ENCODE data around the gene RNASE8. TPM values are rescaled to one million over a fixed set of nuclear protein-coding genes. Genes with fewer than 3 reads are reported as not detected.

The RNASE8 gene
- total and polyA plus RNA-seq, 2 of the 8 experiments (the other 6 are each of a cell fraction or from before 2014, with no cell fraction given): not detected

DNA sequence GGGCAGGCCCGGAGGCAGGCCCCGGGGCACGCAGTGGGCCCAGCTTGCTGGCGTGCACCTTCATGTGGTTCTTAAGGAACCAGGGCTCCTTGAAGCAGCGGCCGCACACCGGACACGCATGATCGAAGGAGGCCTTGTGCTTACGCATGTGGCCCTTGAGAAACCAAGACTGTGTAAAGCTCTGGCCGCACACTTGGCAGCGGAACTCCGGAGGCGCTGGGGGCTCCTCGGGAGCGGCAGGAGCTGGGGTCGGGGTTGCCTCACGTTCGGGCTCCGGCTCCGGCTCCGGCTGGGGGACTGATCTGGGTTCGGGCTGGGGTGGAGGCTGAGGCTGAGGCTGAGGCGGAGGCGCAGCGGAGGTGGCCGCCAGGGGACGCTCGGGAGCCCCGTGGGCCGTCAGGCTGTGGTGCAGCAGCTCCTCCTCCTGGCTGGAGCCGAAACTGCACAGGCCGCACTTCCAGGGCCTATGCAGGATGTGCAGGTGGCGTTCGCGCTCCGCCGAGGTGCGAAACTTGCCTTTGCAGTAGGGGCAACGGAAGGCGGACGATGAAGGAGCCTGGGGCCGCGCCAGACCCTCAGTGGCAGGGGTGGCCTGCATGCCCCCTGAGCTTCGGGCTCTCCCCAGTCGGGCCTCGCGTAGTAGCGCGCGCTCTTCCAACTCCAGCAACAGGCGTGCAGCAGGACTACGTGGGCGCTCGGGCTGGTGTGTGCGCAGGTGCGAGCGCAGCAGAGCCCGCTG, 34.8 kb downstream of the RNASE8 start (continued):
- peak; percentile 73; the same call in 1 of the 2 replicates for TF ChIP-seq JUND (IDR thresholded peaks at IDR 0.05; ENCODE audit: low read length)
- 0 out of 2 replicates have a peak, but pooled peaks have one; percentile 21 for TF ChIP-seq RBBP5 (IDR thresholded peaks at IDR 0.05; ENCODE audit: borderline replicate concordance, low read depth, low read length)
- peak; percentile 77 for TF ChIP-seq CREB1 (IDR thresholded peaks at IDR 0.05)
- TF ChIP-seq TEAD4 (IDR thresholded peaks at IDR 0.05; ENCODE audit: low read depth, low read length): no peak
- 0 out of 2 replicates have a peak, but pooled peaks have one; percentile 26 for TF ChIP-seq RXRA (IDR thresholded peaks at IDR 0.05; ENCODE audit: insufficient read depth, low read depth, low read length)
- peak; percentile 35; the same call in 1 of the 2 replicates for TF ChIP-seq BRCA1 (IDR thresholded peaks at IDR 0.05; ENCODE audit: low read depth, low read length)
- TF ChIP-seq CBX8 (IDR thresholded peaks at IDR 0.05; ENCODE audit: borderline replicate concordance, low read depth, low read length): no peak
- peak; percentile 68 for TF ChIP-seq CHD2 (IDR thresholded peaks at IDR 0.05; ENCODE audit: low read length)
- no peak for TF ChIP-seq KDM5A (IDR thresholded peaks at IDR 0.05; ENCODE audit: low read length)
- no peak for TF ChIP-seq KDM1A (IDR thresholded peaks at IDR 0.05; ENCODE audit: borderline replicate concordance, low read length)
- no peak for TF ChIP-seq SIRT6 (IDR thresholded peaks at IDR 0.05; ENCODE audit: low read length)
- TF ChIP-seq, protein P1, sequence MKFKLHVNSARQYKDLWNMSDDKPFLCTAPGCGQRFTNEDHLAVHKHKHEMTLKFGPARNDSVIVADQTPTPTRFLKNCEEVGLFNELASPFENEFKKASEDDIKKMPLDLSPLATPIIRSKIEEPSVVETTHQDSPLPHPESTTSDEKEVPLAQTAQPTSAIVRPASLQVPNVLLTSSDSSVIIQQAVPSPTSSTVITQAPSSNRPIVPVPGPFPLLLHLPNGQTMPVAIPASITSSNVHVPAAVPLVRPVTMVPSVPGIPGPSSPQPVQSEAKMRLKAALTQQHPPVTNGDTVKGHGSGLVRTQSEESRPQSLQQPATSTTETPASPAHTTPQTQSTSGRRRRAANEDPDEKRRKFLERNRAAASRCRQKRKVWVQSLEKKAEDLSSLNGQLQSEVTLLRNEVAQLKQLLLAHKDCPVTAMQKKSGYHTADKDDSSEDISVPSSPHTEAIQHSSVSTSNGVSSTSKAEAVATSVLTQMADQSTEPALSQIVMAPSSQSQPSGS (IDR thresholded peaks at IDR 0.05; ENCODE audit: low read length): no peak
- TF ChIP-seq RFX5 (IDR thresholded peaks at IDR 0.05; ENCODE audit: borderline replicate concordance, low read depth, low read length): no peak
- 0 out of 2 replicates have a peak, but pooled peaks have one; percentile 31 for TF ChIP-seq TAF1 (IDR thresholded peaks at IDR 0.05; ENCODE audit: low read depth, low read length)
- no peak for TF ChIP-seq CBX5 (IDR thresholded peaks at IDR 0.05; ENCODE audit: low read depth, low read length)
- TF ChIP-seq FOSL1 (IDR thresholded peaks at IDR 0.05; ENCODE audit: insufficient read depth, low read depth, low read length): 0 out of 2 replicates have a peak, but pooled peaks have one; percentile 4
- TF ChIP-seq BCL11A (IDR thresholded peaks at IDR 0.05; ENCODE audit: low read depth in 2 of 2, low read length in 2 of 2): no peak
- TF ChIP-seq NANOG (IDR thresholded peaks at IDR 0.05; ENCODE audit: insufficient read depth, low read depth, low read length, poor library complexity, severe bottlenecking): no peak
- no peak for TF ChIP-seq HDAC2 (IDR thresholded peaks at IDR 0.05; ENCODE audit: borderline replicate concordance in 1 of 2, low read depth in 2 of 2, low read length in 2 of 2)
- 0 out of 2 replicates have a peak, but pooled peaks have one; percentile 22 for TF ChIP-seq MAFK (IDR thresholded peaks at IDR 0.05; ENCODE audit: low read depth, low read length)
- TF ChIP-seq EGR1 (IDR thresholded peaks at IDR 0.05; ENCODE audit: borderline replicate concordance, low read depth, low read length): 0 out of 2 replicates have a peak, but pooled peaks have one; percentile 52
- peak; percentile 69; the same call in 1 of the 2 replicates for TF ChIP-seq GTF2F1 (IDR thresholded peaks at IDR 0.05; ENCODE audit: borderline replicate concordance, low read depth, low read length)
